ENCODE results near the gene MAST4.

The MAST4 gene

DNA sequence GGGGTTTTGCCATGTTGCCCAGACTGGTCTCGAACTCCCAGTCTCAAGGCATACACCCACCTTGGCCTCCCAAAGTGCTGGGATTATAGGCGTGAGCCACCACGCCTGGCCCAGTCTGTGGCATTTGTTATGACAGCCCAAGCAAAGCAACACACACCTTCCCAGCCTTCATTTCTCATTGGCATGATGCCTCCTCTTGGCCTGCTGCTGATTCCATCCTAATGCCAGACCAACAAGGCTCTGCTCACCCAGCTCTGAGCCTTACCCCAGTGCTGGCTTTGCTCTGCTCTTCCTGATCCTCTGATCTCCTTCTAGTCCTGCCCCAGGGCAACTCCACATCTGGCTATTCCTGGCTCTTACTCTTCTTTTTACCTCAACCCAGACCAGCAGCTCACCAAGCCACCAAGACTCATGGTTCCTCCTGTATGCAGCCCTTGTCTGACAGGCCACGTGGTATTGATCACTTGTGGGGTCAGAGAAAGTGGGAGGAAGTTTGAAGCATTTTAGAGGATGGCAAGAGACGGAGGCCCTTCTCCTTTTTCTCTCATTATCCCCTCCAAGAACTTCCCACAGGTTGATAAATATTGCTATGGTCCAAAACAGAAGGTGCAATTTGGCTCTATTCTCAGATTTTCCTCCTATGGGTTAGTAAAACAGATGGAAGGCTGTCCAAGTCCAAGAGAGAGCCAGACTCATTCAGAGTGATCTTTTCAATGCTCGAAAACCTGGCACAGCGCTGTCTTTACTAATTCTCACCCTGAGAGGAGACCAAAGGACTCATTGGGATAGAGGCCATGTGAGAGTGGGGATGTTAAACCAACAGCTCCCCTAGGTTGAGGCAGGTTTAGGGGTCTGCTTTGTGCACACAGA is 599.4 kb downstream of the MAST4 start:
- FAIRE-seq, result no peak
- no peak for DNase-seq (ENCODE audit: low spot score)

DNA sequence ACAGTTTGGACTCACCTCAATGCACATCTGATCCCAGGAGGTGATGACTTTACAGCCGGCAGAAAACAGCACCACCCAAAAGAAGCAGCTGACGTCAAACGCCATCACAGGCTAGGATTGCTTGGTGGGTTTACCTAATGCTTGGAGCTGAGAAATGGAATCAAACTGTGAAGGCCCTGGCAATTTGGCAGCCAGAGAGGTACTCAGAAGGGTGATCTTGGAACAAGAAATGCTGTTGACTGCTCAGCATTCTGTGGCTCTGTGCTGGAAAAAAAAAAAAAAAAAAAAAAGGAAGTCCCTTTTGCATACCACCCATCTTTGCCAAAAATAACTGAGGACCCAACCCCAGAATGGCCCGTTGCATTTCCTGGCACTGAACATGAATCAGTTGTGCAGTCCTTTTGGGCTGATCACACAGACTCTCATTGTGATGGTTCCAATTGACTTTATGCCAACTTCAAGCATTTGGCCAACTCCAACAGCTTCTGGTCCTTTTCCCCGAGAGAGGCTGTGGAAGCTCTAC is 600.4 kb downstream of the MAST4 start, which contains the start of gene CD180:
TSS of gene CD180 (minus strand) at position 263 of the 523 bp plus-strand sequence. CDS start at position 105, 158 bp downstream.
- DNase-seq (ENCODE audit: low spot score) (no peak), FAIRE-seq (no peak)

DNA sequence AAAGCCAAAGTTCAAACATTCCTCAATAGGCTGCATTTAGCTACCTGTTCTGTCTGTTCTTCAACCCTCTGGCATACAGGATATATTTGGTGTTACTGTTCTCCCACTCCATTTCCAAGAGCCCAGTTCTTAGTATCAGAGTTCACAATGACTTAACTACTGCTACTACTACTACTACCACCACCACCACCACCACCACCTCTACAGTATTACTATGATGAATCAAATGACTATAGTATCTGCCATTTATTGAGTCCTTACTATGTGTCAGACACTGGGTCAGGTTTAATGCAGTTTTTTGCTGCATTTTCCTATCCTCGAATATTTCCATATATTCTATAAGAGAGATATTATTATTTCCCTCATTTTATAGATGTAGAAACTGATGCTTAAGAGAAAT is 601.3 kb downstream of the MAST4 start:
- DNase-seq (ENCODE audit: low spot score), result no peak
- FAIRE-seq, result no peak

DNA sequence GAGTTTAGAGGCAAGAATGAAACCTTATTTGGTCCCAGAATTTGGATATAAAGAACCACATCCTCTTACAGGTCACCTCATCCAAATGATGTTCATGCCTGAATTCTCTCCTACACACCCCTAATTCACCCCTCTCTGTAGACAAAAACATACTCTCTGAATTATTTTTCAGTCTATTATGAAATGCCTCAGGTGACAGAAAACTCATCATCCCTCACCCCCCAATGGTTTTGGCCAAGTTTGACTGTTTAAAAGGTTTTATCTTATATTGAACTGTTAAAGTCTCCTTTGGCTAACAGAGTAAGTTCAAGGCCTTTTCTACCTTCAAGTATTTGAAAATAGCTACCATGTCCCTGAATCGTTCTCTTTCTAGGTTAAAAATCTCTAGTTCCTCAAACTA is 602.7 kb downstream of the MAST4 start:
- FAIRE-seq (no peak), DNase-seq (ENCODE audit: low spot score) (no peak)

DNA sequence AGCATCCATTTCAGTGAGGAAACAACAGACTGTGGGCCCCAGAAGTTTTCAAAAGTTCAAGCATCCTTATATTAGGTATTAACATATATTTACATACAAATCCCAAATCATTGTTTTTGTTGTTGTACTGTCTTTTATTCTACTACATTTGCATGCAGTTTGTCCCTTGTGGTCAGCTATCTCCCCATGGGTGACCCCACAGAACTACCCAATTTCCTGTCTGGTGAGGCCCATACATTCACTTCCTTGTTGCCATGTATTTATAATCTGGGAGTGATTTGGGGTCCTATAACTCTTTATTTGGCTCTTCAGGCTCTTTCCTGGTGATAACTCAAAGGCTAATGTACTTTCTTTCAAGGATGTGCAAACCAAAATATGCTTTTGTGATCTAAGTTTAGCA is 603.7 kb downstream of the MAST4 start:
- DNase-seq (ENCODE audit: low spot score), result no peak
- no peak for FAIRE-seq

DNA sequence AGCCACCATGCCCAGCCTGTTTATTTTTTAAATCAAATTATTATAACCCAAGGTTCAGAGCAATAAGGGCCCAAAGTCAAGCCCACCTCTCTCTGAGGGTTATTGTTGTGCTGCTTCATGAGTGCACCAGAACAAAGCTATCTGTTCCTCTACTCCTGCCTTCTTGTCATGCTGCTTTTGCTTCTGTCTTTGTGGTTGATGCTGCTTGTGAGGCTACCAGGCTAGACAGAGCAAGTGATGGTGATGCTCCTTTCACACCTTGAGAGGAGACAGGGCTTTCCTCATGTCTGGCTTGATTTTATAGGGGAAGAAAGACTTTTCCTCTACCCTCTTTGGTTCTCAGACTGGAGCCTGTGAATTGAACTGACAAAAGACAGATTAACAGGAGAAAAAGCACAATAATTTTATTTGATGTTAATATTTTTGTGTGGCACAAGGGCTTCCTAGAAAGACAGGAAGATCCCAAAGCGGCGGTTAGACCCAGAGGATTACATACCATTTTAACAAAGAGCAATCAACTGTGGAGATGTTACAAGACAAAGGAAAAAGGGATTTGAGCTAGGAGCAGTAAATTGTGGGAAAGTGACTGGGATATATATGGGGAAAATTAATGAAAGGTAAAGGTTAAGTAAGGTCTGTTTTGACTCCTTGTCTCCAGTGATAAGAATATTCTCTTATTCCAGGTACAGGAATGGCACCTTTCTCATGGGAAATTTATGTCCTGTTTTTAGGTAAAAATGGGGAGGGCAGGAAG is 604.8 kb downstream of the MAST4 start:
- FAIRE-seq, result no peak
- DNase-seq (ENCODE audit: low spot score), result no peak

DNA sequence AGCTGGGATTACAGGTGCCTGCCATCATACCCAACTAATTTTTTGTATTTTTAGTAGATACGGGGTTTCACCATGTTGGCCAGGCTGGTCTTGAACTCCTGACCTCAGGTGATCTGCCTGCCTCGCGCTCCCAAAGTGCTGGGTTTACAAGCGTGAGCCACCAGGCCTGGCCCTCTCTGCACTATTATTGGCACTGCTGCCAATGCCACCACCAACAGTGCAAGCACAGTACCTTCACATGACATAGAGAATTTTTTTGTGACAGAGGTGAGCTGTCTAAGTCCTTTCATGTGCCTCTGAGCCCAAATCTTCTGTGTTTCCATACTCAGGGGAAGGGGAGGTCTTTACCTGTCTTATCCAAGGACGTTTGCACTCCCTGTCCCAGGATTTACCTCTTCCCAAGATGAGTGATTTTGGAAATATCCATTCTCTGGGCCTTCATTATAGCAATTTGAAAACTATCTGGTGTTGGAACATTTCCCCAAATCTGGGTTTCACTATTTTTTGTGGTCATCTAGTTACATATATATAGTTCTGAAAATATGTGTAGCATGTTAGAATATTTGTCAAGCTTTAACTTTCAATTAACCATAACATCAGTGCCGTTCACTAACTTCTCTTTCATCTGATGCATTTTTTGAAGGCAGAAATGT is 605.8 kb downstream of the MAST4 start:
- FAIRE-seq (no peak), DNase-seq (ENCODE audit: low spot score) (no peak)

DNA sequence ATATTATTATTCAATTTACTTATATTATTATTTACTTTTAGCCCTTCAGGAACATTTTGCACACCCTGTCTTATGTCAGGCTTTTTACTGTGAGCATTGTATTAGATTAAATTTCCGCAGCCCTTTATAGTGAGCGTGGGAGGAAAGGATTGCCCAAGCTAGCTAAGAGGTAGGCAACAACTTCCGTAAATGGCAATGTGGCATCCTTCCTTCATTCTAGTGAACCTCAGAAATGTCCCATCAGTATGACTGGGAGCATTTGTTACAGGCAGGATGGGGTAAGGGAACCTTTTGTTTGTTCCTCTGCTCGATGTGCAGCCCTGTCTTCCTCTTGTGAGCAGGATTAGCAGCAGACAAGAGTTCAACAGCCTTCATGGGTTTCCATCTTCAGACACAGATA is 606.6 kb downstream of the MAST4 start:
- DNase-seq (ENCODE audit: low spot score) (no peak), FAIRE-seq (no peak)

DNA sequence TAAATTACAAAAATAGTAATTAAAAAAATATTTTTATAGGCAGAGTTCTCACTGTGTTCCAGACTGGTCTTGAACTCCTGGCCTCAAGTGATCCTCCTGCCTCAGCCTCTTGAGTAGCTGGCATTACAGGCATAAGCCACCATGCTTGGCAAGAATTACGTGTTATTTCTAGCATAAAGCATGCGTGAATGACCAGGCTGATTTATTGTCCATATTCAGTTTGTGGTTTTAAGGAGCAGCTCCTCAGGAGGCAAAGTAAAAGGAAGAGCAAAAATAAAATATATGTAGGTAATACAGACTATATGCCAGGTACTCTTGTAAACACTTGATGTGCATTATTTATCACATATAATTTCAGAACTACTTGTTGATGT is 607.5 kb downstream of the MAST4 start:
- DNase-seq (ENCODE audit: low spot score) (no peak), FAIRE-seq (no peak)

DNA sequence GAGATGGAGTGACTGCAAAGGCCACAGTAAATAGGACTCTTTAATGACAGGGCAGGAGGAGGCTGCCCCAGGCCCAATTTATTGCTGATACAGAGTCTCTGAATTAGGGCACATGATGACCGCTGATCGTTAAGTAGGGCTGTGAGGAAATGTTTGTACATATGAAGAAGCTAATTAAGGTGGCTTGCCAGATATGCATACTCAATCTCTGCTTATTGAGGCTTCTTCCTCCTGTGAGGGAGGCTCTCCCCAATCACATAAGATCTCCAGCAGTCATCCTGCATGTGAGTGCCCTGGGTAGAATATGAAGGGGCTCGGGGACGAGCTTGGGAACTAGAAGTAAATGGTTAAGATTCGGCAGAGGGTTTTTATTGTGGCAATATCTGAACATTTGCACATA is 608.6 kb downstream of the MAST4 start:
- DNase-seq (ENCODE audit: low spot score) (no peak), FAIRE-seq (no peak)

DNA sequence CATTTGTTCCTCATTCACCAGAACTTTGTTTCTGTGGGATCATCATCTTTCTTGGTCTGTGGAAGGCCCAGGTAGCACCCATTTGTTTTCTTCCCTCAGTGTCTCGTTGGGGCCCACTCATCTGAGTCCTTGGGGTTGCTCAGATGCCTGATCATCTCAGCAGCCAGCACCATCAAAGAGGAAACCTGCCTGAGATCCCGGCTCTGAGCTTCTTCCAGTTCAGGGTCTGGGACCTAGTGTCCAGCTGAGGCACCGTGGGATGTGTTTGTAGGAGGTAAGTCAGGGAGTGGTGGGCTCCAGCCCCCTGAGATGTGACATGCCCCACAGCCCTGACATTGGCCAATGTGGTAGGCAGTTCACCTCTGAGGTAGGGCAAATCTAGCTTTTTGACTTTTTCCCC is 609.8 kb downstream of the MAST4 start:
- no peak for FAIRE-seq
- no peak for DNase-seq (ENCODE audit: low spot score)

DNA sequence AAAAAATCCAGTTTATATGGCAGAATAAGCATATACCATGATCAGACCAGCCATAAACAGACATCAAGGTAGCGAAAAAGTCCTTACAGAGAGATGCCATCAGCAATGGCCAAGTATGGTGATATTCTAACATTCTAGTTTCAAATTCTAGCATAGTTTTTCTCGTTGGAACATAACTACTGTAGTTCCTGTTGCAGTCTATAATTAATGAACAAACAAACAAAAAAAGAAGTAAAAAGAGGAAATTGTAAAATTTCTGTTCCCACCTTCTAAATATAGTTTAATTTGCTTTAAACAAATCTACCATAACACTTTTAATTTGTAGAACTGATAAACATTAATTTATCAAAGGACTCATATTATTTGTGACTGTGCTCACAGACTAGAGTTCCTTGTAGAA is 610.3 kb downstream of the MAST4 start:
- DNase-seq (ENCODE audit: low spot score) (no peak), FAIRE-seq (no peak)

DNA sequence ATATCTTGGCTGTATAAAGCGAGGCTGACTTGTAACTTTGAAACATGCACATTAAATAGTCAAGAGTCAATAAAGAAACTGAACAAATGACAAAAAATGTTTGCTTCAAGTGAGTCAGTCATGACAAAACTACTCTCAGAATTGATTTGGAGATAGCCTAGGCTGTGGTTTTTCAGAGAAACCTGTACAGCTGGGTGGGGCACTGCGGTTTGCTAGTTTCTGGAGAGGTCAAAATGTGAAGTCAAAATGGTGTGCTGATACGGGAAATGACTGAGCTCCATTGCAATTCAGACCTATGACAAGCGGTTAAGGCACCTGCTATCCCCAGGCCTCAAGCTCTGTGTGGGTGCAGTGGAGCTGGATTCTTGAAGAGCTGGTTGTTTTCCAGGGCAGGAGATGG is 610.7 kb downstream of the MAST4 start:
- peak; percentile 88 for DNase-seq (ENCODE audit: low spot score)
- no peak for FAIRE-seq

DNA sequence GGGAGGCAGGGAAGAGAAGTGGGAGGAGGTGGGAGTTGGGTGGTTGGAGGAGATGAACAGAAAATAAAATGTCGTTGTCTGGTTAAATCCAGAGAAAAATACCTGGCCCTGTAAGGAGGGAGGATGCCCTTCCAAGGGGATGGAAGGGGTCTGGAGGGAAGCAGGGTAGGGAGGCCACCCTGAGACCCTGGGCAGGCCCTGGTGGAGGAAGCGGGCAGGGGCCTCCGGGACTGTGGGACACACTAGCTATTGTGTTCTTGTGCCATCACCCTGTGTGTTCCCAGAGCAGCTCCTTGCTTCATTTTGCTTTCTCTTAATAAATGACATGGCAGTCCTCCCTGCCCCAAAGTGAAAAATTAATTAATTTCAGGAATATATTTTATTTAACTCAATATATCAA is 612.2 kb downstream of the MAST4 start:
- DNase-seq (ENCODE audit: low spot score) (no peak), FAIRE-seq (no peak)

DNA sequence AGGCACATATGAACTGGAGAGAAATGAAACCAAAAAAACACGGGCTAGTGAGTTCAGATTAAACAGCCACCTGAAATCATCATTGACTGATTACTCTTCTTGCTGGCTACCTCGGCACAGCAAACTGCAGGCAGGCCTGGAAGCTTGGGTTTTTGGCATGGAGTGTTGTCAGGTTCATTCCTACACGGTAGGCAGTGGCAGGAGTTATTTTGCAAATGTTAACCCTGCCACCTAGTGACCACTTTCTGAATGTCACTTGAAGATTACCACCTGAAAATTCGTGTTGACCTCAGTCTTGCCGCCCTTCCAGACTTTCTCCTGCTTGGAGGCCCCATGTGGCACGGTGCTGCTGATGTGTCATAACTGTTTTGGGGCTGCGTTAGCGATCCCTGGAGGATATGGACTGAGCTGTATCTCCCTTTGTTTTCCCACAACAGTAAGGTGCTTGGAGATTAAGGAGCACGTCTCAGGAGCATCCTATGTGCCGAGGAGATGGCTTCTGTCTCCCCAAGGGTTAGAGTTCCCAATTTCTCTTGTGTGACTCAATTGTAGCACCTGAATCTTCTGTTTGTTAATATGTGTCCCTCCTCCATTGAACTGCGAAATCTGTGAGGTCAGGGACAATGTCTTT is 613.1 kb downstream of the MAST4 start:
- FAIRE-seq, result peak; percentile 69
- DNase-seq (ENCODE audit: low spot score), result peak; percentile 79

DNA sequence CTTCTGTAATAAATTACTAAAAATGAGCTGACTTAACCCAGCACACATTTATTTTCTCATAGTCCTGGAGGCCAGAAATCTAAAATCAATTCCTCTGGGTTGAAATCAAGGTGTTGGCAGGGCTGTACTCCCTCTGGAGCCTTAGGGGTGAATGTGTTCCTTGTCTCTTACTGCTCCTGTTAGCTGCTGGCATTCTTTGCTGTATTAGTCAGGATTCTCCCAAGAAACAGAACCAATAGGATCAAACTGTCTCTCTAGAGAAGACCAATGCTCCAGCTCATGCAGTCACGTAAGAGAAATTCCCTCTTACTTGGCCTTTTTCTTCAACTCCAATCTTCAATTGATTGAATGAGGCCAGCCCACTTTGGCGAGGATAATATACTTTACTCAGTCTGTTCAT is 615.7 kb downstream of the MAST4 start:
- DNase-seq (ENCODE audit: low spot score) (peak; percentile 61), FAIRE-seq (no peak)

DNA sequence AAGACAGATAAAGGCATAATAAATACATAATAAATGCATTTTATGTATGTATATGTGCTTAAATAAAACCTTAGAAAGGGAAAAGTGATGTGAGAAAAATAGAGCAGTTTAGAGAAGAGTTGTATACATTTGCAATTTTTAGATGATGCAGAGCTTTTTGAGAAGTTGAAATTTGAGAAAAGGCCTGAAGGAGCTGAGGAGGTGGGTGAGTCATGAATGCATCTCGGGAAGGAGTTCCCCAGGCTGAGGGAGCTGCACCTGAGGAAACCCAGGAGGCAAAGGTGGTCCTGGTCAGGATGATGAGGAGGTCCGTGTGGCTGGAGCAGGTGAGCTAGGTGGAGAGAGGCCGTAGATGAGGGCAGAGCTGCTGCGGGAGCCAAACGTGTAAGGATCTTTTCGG is 617.8 kb downstream of the MAST4 start:
- DNase-seq (ENCODE audit: low spot score) (no peak), FAIRE-seq (no peak)

DNA sequence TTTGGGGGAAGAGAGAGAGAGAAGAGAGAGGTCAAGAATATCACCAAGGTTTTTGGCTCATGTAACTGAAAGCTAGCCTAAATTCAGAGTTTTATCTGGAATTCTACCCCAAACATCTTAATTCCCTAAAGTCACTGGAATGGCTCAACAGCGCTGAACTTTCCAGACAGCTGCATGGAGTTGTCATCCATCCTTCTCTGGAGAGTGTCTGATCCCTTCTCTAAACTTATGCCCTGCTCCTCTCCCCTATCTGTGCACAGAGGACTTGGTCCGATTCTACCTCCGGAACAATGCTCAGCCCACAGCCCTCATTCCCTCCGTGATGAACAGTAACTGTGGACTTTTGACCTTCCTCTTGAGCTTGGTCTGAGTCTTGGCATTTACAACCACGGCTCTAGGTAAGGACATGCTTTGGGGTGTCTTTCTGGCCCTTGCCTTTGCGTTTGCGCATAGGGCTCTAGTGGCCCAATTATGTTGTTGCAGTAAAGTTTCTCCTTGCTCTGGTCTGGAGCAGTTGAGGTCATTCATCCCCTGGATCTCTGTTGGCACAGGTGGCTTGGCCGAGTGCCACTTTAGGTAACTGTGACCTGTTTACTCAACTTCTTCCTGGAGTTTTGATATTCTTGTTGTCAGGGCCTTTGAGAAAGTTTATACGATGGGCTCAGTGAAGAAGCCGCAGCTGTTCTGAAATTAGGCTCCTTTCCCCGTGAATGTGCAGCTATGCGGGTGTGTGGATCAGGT is 618.7 kb downstream of the MAST4 start:
- FAIRE-seq (no peak), DNase-seq (ENCODE audit: low spot score) (no peak)

DNA sequence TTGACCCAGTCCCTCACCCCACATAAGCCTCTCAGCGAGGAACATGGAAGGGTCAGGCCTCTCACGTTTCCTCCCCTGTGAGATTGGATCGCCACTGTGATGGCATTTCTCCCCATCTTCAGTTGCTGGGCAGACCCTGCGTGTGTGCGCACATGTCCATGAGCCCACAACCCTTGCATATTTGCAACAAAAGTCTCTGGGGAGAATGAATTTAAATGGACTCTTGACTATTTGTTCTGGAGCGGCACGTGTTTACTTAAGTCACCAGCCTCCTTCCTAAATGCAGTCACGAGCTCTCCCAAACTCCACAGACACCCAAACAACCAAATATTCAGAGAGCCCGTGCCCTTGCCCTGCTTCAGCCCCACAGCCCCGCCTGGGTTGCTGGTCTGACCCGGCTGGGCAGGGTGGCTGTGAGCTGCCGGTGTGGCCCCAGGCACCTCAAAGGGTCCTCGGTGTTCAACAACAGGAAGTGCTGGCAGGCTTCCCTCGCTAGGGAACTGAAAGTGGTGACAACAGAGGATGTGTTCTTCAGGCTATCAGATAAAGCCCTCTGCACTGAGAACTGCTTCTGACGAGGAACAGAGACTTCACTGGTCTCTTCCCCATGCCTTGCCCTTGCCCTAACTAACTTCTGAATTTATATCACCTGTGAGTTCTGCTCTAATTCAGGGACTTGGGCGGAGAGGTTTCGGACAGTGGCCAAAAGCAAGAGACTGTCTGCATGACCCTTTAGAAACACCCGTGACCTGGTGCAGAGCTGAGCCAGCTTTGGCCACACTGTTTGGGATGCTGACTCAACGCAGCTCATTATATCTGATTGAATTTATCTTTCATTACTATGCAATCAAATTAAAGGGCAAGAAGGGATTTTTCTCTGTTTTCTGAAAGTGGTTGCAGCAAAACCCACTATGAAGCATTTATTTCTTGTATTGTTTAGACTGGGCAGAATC is 619.6 kb downstream of the MAST4 start:
- no peak for DNase-seq (ENCODE audit: low spot score)
- no peak for FAIRE-seq

DNA sequence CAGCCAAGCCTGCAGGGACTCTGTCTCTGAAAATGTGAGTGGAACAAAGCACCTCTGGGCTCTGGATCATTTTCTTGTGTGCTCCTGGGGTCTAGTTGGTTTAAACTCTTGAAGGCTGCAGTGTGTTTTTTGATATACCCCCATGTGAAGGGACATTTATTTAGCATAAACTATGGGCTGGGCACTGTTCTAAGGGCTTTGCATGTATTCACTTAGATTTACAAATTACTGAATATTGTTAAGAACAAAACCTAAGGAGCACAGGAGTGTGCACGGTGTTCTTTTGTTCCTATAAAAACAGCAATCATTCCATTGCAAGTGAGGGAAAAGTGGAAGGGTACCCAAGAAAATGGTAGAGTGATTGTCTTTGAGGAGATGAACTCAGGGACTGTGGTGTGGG is 620.4 kb downstream of the MAST4 start:
- DNase-seq (ENCODE audit: low spot score) (no peak), FAIRE-seq (no peak)
